Choroid plexus epithelial cell (primary cell): ENCODE data around the gene NFIC.

Experiments
- DNase-seq: peaks from one replicate; pipeline ENCODE4 v3.0.0-alpha.2; 2010; ENCODE audit warnings: low read depth
- H3K4me3 ChIP-seq: 2 replicates; pipeline ENCODE4 v1.5.1; 2011; ENCODE audit warnings: low read depth, mild to moderate bottlenecking, control low read depth, low read length, moderate library complexity
- TF ChIP-seq, protein P1 (sequence below): conservative IDR thresholded peaks from 2 replicates; pipeline ENCODE4 v1.5.1; 2011; ENCODE audit warnings: low read depth, mild to moderate bottlenecking, control low read depth, inconsistent platforms, low read length, moderate library complexity

The NFIC gene

DNA sequence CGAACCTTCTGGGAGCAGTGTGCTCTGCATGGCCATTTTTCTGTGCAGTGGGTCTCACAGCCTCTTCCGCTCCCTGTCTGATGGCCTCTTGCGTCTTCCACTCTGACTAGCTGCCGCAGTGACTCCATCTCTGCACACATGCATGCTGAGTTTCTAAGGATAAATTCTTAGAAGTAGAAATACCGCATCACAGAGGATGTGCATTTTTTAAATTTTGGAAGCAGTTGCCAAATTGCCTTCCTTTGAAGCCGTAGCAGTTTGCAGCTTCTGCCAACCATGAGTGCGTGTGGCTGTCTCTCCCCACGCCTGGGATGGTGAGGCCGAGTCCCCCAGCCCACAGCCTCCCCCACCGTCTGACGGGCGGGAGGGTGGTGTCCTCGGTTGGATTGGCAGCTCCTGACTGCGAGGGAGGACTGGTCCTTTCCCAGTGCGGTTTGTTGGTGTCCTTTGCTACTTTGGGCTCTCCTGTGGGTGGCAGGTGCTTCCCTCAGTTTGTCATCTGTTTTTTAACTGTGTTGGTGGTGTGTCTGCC, 149.6 kb downstream of the NFIC start:
- DNase-seq, result no peak
- H3K4me3 ChIP-seq, result no peak overlapping the region
- TF ChIP-seq, protein P1, sequence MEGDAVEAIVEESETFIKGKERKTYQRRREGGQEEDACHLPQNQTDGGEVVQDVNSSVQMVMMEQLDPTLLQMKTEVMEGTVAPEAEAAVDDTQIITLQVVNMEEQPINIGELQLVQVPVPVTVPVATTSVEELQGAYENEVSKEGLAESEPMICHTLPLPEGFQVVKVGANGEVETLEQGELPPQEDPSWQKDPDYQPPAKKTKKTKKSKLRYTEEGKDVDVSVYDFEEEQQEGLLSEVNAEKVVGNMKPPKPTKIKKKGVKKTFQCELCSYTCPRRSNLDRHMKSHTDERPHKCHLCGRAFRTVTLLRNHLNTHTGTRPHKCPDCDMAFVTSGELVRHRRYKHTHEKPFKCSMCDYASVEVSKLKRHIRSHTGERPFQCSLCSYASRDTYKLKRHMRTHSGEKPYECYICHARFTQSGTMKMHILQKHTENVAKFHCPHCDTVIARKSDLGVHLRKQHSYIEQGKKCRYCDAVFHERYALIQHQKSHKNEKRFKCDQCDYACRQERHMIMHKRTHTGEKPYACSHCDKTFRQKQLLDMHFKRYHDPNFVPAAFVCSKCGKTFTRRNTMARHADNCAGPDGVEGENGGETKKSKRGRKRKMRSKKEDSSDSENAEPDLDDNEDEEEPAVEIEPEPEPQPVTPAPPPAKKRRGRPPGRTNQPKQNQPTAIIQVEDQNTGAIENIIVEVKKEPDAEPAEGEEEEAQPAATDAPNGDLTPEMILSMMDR, result no peak

DNA sequence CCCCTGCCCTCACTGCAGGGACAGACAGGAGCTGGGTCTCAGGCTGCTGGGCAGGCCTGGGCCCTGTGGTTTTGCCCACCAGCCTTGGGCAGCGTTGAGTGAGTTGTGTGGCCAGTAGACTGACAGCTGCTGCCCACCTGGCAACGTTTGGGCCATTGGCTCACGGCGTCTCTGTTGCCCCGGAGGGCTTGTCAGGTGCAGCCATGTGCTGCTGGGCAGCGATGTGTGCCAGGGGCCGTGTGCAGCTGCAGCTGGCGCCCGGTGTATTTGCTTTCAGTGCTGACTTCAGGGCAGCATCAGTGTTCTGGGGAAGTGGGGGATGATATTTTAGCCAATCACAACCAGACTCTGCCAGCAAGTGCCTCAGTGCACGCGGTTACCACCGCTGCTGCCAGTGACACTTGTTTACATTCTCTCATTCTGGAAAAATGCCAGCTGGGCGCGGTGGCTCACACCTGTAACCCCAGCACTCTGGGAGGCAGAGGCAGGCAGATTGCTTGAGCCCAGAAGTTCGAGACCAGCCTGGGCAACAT, 150.4 kb downstream of the NFIC start:
- H3K4me3 ChIP-seq, result no peak overlapping the region
- no peak for DNase-seq

DNA sequence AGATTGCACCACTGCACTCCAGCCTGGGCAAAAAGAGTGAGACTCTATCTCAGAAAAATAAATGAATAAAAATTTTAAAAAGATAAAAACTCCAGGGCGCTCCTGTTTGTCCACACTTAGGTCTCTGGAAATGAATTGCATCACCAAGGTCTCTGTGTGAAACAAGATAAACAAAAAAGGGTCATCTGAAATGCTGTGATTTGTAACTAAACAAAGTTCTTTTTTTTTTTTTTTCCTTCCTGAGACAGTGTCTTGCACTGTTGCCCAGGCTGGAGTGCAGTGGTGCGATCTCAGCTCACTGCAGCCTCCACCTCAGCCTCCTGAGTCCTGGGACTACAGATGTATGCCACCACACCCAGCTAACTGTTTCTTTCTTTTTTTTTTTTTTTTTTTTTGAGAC, 151.3 kb downstream of the NFIC start:
- TF ChIP-seq, protein P1, result no peak
- no peak for DNase-seq
- no peak overlapping the region for H3K4me3 ChIP-seq

More for the DNA sequence above, 150.4 kb downstream of the NFIC start:
- TF ChIP-seq, protein P1, result no peak

DNA sequence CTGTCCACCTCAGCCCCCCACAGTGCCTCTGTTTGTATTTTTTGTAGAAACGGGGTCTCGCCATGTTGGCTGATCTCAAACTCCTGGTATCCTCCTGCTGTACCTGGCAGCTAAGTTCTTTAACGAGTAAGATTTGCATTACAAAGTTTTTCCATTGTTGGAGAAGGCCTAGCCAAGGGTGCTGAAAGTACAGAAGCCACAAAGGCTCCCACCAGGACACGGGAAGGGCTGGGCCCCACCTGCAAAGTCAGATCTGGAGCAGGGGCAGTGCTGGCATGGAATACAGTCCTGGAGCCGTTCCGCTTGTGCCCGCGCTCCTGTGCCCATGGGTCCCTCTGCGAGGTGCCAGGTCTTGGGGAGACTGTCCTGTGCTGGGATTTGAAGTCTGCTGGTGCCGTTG, 151.9 kb downstream of the NFIC start:
- TF ChIP-seq, protein P1, result no peak
- DNase-seq, result no peak
- no peak overlapping the region for H3K4me3 ChIP-seq

DNA sequence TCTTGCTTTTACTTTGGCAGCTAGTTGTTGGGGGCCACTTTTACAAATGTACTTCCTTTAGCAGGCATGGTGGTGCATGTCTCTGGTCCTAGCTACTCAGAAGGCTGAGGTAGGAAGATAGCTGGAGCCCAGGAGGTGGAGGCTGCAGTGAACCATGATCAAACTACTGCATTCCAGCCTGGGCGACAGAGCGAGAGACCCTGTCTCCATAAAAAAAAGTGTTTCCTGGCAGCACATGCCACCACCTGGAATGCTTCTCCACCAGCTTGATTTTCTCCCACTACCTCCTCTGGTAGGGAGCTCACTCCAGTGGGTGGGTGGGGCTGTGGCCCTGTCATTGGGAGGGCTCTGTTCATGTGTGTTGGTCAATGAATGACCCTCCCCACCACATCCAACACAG, 152.3 kb downstream of the NFIC start:
- no peak overlapping the region for H3K4me3 ChIP-seq
- TF ChIP-seq, protein P1, result no peak
- DNase-seq, result no peak
